GM21825 (cell line): ENCODE data around the gene SPDYE2B.
"Not testable (repeated sequence)": the region's sequence is repeated elsewhere in the genome, so short reads cannot be mapped to it uniquely, and the experiment has no call there.

Experiments
- ATAC-seq: cut with Tn5 transposase; IDR thresholded peaks from one replicate; pipeline ENCODE4 v1.9.1; 2021; ENCODE audit warnings: mild to moderate bottlenecking, moderate library complexity; ENCODE audit not compliant: unreplicated experiment

Gene SPDYE2B

GRCh38 chr7:102649924-102650323, at the start of gene SPDYE2B:
SPDYE2B (plus strand) TSS chr7:102650319; CDS start chr7:102652349, 2,030 bp downstream.
- ATAC-seq: not testable (repeated sequence)

- not testable (repeated sequence) for ATAC-seq
These were observed 47.8 kb upstream of the SPDYE2B start for GRCh38 chr7:102602317-102602716.

- not testable (repeated sequence) for ATAC-seq
These were observed 45.5 kb upstream of the SPDYE2B start for GRCh38 chr7:102604431-102605145.

GRCh38 chr7:102606848-102607247, 43.3 kb upstream of the SPDYE2B start:
- ATAC-seq: not testable (repeated sequence)

GRCh38 chr7:102609734-102610133, 40.4 kb upstream of the SPDYE2B start:
- ATAC-seq: not testable (repeated sequence)

GRCh38 chr7:102610441-102610840, 39.7 kb upstream of the SPDYE2B start:
- not testable (repeated sequence) for ATAC-seq

GRCh38 chr7:102611013-102611674, 39.0 kb upstream of the SPDYE2B start:
- ATAC-seq: peak; percentile 34

- not testable (repeated sequence) for ATAC-seq
These were observed 38.3 kb upstream of the SPDYE2B start for GRCh38 chr7:102611675-102612325.

- peak; percentile 50 for ATAC-seq
These were observed 36.4 kb upstream of the SPDYE2B start for GRCh38 chr7:102613575-102614345.

- ATAC-seq: peak; percentile 24
These were observed 35.8 kb upstream of the SPDYE2B start for GRCh38 chr7:102614346-102614697.

- not testable (repeated sequence) for ATAC-seq
These were observed 35.2 kb upstream of the SPDYE2B start for GRCh38 chr7:102614873-102615272.

GRCh38 chr7:102615930-102616329, 34.2 kb upstream of the SPDYE2B start:
- peak; percentile 5 for ATAC-seq

- ATAC-seq: peak; percentile 58
These were observed 33.5 kb upstream of the SPDYE2B start, which contains the start of gene RASA4 for GRCh38 chr7:102616507-102617125. RASA4 (minus strand) TSS chr7:102616756; CDS start chr7:102616689, 67 bp downstream.

- ATAC-seq: not testable (repeated sequence)
These were observed 32.0 kb upstream of the SPDYE2B start for GRCh38 chr7:102618122-102618521.

GRCh38 chr7:102627271-102627904, 22.7 kb upstream of the SPDYE2B start:
- ATAC-seq: not testable (repeated sequence)

GRCh38 chr7:102630622-102631021, 19.5 kb upstream of the SPDYE2B start:
- ATAC-seq: not testable (repeated sequence)

GRCh38 chr7:102634299-102634698, 15.8 kb upstream of the SPDYE2B start:
- not testable (repeated sequence) for ATAC-seq

GRCh38 chr7:102635354-102635753, 14.8 kb upstream of the SPDYE2B start:
- not testable (repeated sequence) for ATAC-seq

GRCh38 chr7:102636956-102637355, 13.2 kb upstream of the SPDYE2B start:
- ATAC-seq: not testable (repeated sequence)

GRCh38 chr7:102638848-102639247, 11.3 kb upstream of the SPDYE2B start:
- ATAC-seq: not testable (repeated sequence)
